CD4-positive, alpha-beta T cell treated with Interleukin-15 for 1 hour (primary cell): ENCODE measurements around the gene PRRX2.

Experiments
- DNase-seq: peaks from one replicate; pipeline ENCODE4 v3.0.0-alpha.2; 2020

The PRRX2 gene

DNA sequence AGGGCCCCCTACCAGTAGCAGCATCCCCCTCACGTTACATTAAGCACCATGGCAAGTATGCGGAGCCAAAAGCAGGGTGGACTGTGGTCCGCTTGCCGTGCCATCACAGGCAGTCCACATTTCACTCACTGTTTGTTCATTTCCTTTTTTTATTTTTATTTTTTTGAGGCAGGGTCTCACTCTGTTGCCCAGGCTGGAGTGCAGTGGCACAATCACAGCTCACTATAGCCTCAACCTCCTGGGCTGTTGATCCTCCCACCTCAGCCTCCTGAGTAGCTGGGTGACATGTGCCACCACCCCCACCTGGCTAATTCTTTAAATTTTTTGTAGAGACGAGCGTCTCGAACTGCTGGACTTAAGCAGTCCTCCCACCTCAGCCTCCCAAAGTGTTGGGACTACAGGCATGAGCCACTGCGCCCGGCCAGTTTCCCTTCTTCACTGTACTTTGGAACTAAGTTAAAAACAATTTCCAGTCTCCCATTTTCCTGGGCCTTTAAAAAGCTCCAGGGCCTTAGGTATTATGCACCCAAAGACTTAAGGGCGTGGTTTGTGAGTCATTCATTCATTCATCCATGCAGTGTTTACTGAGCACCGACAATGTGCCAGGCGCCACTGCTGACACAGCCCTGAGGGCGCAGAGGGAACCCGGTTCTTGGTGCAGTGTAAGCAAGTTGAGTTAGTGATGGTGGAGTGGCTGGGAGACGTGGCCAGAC is 19.9 kb downstream of the PRRX2 start:
- no peak for DNase-seq

DNA sequence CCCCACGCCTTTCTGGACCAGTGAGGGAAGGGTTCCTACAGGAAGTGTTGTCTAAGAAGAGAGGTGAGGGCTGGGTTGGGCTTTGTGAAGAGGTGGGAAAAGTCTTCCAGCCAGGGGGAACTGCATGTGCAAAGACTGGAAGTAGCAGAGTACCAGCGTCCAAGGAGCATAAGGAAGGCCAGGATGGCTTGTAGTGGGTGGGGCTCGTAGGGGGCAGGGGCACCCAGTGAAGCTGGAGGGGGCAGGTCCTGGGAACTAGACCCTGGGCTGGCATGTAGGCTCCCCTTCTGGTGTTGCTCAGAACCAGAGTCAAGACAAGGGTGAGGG is 20.4 kb downstream of the PRRX2 start:
- no peak for DNase-seq

DNA sequence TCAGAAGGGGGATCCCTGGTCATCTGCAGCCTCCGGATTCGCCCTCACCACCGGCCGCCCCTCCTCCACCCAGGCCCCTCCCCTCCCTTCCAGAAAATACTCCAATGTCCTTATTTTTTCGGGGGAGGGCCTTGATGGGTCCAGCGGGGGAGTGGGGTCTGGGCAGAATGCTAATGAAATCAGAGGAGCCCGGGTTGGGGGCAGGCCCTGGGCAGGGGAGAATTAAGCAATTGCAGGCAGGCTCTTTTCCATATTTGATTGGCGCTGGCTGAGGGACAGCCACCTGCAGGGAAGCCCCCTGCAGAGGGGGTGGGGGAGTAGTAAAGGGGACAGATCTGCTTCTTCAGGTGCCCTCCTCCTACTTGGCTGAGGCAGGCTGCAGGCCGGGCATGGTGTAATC is 21.3 kb downstream of the PRRX2 start:
- no peak for DNase-seq

DNA sequence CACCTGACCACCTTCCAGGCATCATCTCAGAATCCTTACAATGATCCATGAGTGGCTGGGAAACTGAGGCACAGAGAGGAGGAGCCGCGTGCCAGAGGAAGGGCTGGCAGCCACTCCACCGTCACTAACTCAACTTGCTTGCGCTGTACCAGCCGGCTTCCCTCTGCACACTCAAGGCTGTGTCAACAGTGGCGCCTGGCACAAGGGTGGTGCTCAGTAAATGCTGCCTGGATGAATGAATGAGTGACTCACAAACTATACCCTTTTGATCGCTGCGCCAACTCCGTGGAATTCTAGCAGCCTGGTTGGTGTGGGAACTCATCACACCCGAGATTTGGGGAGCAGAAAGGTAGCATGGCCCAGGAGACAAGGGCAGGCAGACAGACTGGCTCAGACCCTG is 21.9 kb downstream of the PRRX2 start:
- DNase-seq: no peak

DNA sequence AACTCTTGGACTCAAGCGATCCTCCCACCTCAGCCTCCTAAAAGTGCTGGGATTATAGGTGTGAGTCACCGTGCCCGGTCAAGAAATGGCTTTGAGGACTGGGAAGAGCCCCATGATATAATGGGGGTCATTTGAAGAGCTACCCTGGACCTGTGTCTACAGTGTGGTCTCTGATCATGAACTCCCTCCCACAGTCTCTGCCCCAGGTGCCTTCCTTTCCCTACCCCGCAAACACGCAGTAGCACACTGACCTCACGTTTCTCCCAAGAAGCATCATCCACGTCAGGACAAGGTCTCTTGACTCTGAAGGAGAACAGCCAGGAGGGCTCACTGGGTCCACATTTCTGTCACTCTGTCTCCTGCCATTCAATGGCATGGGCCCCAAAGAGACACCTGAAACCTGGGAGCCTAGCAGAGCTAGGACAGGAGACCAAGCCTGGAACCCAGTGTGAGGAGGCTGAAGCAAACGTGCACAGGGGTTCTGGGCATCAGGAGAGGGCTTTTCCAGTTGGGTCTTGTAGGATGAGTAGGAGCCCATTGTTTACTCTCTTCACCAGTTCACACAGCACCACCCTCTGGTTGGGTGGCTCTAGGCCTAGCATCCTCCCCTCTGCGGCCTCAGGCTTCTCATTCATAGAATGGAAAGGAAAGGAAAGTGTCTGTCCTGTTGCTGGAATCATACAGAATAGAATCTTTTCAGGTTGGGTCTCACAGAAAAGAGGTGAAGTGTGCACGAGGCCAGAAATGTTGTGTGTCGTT is 23.0 kb downstream of the PRRX2 start:
- DNase-seq: no peak

DNA sequence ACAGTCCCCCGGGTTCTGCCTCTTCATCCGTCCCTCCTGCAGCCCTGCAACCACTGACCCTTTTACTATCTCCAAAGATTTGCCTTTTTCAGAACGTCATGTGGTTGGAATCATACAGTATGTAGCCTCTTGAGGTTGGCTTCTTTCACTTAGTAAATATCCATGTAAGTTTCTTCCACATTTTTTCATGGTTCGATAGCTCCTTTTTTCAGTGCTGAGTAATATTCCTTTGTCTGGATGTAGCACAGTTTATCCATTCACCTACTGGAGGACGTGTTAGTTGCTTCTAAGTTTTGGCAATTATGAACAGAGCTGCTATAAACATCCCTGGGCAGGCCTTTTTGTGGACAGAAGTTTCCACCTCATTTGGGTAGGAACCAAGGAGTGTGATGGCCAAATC is 27.1 kb downstream of the PRRX2 start:
- no peak for DNase-seq

DNA sequence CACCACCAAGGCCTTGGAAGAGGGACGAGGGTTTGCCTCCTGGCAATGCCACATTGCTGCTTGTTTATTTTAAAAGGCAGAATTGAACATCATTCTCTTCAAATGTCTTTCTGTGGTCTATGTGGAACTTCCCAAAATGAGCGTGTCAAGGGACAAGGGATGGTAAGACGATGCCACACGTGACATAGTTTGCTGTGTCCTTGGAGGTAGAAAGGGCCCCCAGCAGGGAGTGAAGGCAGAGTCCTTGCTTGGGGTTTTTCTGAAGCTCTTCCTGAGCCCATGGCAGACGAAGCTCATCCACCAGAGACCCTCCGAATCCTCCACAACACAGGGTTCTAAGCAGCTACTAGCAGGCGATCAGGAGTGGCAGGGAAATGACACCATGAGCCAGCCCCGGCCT is 28.3 kb downstream of the PRRX2 start:
- no peak for DNase-seq

DNA sequence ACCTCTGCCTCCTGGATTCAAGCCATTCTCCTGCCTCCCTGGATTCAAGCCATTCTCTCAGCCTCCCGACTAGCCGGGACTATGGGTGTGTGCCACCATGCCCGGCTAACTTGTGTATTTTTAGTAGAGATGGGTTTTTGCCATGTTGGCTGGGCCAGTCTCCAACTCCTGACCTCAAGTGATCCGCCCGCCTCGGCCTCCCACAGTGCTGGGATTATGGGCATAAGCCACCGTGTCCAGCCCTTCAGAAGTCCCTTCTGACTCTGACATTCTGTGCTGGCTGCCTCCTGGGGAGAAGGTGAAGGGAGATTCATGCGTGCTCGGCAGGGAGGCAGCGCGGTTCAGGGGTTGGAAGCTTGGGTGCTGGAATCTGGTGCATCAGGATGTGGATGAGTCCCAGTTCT is 28.8 kb downstream of the PRRX2 start:
- DNase-seq: no peak

DNA sequence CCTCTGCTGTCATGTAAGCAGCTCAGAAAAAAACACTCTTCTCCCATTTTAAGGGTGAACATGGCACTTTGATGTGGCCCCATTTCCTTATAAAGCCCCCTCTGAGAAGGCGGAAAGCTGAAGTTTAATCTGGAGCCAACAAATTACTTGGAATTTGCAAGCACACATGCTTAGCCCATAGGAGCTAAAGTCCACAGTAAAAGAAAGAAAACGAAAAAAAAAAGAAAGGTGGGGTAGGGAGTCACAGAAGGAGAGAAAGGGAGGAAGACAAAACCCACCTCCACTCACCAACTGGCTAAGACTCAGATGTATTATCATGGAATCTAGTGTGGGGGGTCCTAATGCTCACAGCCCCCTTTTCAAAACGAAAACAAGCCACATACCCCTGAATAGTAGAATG is 30.4 kb downstream of the PRRX2 start:
- DNase-seq: no peak

DNA sequence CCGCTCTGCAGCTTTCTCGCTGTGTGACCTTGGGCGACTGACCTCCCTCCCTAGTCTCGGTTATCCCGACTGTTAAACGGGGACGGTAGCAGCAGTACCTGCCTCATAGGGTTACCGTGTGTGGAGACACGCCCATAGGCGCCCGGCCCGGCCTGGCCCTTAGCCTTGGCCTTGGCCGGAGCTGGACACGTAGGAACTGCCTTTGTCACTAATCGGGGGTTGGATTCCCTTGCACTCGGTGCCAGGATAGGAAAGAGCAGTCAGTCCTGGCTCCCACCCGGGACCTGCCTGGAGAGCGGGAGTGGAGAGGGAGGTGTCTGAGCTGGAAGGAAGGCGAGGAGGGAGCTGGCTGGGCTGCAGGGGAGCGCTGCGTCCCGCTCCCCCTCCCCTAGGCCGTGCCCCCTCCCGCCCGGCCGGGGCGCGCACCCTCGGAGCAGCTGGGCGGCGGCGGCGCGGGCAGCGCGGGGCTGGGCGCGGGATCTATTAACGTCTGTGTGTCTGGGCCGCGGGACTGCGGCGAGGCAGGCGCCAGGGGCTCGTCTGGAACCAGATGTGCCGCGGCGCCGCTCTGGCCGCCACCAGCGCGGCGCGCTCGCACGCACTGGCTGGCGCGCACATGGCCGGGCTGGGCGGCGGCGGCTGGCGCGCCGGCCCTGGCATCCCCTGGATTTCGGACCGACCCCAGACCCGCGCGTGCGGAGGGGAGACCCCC is 31.7 kb downstream of the PRRX2 start:
- no peak for DNase-seq

DNA sequence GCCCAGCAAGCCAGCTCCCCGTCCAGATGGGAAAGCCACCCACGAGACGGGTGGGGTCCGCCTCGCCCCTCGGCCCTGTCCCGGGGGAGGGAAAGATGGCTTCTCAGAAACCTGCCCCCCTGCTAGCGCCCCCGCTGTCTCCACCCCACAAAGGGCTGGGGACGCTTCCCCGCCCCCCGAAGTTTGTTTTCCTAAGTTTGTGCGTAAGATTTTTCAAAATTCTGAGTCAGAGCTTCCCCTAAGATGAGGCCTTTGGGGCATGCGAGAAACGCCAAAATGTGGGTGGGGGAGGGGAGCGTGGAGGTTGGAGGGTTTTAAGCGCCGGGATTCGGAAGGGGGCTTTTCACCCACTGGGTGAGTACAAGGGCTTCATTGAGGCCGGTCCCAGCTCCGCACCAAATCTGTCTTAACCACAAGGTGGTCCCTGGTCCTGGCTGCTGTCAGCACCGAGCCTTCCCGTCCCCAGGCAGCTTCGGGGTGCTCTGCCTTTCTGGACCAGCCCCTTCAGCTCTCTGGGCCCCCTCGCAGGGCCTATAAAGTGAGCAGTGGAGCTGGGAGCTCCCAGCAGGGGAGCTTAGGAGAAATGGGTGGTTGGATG is 32.3 kb downstream of the PRRX2 start:
- DNase-seq: no peak

DNA sequence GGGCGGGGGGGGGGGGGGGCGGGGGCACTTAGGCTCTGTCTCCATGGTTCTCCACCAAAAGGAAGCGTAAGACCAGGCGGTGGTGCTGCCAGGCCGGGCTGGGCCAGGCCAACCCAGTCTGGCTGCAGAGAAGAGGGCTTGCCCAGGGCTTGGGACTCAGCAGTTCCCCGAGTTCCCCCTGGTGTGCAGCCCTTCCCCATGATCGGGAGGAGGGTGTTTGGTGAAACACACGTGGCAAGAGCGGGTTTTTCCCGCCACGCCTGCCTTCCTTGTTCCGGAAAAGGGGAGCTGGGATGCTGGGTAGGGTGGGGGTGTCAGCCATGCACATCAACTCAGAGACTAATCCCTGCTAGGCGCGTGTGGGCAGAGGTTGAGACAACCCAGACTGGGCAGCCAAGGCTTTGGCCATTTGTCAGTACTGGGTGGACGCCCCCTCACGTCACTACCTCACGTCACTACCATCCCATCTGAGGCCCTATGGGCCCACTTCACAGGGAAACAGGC is 32.9 kb downstream of the PRRX2 start:
- no peak for DNase-seq

DNA sequence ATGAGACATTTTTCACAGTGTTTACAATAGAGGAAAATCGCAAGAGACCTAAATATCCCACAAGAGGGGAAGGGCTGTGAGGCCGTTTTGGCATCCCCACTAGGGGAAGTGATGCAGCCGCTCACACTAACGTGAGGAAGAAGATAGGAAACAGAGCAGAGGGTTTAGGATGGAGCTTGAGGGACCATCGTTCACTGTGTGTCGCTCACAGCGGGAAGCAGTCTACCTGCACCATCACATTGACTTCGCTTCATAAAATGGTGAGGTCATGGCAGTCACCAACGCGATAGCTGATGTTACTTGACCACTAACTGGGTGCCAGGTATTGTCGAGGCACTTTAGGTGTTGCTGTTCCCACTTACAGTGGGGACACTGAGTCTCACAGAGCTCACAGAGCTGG is 35.6 kb downstream of the PRRX2 start:
- no peak for DNase-seq

DNA sequence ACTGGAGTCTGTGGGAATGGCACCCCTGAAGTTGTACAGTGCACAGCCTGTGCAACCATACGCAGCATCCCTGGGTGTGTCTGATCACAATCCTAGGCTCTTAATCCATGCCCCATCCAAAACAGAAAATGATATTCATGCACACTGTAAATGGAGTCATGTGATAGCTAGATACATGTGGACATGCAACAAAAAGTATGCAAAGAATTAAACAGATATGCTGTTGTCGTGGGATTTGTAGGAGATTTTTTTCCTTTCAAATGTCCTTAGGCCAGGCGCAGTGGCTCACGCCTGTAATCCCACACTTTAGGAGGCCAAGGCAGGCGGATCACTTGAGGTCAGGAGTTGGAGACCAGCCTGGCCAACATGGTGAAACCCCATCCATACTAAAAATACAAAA is 36.1 kb downstream of the PRRX2 start:
- no peak for DNase-seq

DNA sequence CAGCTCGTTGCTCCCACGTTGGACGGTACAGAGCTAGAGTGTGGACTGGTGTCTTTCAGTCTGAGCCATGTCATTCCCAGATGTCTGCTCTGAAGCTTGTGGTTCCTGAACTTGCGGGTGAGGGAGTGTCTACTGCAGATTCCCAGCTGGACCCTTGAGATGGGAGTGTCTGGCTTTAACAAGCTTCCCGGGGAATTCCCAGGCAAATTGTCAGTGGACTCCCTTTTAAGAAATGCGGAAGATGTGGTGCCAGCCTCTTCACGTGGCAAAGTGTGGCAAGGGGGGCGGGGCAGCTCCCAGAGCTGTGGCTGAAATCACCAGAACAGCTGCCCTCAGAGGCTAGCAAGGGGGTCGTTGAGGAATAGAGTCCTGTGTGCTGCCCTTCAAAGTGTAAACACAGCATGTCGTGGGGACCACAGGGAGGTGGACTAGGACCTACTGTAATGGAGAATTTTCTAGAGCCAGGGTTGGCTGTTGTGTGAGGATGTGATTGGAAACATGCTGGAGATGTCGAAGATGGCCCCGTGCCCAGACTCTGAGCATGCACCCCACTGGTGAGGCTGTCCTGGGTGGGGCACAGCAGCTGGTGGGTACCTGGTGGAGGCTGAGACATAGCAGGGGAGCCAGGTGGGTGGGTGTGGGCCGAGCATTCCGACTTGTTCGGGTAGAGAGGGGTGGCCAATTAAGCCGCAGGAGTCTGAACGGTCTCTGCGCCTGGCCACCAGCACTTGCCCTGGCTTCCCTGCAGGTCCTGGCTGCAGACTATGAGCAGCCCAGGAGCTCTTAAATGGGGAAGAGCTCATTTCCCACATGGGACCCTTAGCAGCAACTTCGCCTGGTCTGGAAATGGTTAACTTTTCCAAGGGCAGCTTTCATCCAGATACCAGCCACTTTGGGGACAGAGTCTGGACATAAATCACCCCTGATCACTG is 37.4 kb downstream of the PRRX2 start:
- no peak for DNase-seq

DNA sequence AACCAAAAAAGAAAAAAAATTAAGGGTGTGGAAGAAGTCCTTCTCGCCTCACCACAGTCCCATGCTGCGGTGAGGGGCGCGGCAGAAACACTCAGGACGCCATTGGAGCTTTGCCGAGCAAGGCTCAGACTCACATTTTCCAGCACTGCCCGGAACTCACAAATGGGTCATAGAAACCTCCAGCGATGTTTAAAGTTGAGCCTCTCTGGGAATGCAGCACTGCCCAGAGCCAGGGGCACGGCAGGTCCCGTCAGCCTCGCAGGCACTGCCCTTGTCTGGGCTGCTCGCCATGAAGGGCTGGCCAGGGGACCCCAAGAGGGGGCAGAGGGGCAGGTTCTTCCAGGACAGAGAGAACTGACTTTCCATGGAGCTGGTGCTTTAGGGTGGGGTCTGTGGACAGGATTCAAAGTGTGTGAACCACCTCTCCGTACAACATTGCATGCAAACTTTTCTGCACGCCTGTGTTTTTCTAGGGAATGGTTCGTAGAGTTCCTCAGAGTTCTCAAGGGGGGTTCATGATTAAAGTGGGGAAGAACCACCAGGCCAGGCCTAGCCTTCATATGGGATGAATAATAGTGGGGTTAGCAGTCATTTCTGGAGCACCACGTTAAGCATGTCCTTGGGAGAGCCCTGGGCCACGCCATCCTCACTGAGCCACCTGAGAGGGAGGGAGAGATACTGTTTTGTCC is 38.4 kb downstream of the PRRX2 start:
- DNase-seq: no peak

DNA sequence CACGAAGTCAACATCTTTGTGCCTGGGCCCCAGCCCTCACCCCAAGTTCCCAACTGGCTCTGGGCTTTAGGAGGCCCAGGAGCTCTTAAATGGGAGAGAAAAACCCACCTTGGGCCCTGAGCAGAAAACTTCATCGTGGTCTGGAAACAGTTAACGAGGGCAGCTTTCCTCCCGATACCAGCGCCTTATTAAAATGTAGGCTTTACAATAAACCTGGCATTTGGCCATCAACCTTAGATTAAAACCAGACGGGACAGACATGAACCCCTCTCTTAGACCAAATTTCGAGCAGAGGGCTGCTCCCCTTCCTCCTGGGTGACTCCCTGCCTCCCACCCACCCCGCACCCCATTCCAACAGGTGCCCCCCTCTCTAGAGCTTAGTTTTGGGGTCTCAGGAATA is 39.4 kb downstream of the PRRX2 start:
- no peak for DNase-seq

DNA sequence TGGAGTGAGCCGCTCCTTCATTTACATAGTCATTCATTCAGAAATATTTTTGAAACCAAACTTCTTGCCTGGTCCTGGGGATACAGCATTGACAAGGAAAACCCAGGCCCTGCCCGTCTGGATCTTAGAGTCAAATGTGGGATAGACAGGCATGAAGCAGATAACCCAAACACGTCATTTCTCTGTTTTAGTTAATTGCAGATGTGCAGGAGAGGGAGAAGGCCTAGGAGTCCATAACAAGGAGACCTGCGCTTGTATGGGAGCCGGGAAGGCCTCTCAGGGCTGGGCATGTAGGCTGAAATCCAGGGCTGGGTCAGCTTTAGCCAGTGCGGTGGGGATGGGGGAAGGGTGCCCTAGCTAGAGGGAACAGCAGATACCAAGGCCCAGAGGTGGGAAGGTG is 43.3 kb downstream of the PRRX2 start:
- DNase-seq: no peak

DNA sequence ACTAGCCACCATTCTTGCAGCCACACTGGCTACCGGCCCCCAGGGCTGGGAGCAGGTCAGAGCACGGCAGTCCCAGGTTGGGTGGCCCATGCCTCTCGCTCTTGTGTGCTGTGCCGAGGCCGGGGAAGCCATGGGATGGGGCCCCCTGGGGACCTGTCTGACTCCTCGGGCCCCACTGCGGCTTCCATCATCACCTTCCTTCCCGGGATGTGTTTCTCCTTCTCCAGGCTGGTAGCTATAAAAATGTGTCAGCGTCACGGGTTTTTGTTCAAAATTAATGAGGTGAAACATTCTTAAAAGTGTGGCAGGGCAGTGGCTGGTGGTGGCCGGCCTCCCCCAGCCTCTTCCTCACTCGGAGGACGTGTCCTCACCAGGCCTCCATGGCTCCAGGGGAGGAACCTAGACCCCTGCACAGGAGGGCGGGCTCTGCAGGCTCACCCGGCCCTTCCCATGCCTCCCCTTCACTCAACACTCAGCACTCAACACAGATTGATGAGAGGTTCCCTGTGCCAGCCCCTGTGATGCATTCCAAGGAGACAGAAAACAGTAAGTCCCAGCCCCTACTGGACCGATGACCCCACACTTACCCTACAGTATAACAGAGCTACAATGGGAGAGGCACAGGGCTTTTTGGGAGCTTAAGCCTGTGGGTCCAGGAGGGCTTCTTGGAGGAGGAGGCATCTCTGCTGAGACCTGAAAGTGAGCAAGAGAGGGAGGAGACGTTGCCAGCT is 44.2 kb downstream of the PRRX2 start:
- DNase-seq: no peak

DNA sequence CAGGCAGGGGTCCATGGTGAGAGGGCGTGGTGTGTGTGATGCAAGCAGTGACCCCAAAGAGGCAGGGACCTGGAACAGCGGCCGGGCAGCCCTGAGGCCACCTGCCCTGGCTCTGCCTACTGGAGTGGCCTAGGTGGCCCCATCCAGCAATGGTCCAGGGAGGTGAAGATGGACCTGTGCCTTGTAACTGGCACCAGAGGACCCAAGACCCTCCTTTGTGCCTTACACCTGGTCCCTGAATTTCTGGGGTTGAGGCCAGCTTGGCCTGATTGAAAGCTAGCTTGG is 44.7 kb downstream of the PRRX2 start:
- DNase-seq: no peak

DNA sequence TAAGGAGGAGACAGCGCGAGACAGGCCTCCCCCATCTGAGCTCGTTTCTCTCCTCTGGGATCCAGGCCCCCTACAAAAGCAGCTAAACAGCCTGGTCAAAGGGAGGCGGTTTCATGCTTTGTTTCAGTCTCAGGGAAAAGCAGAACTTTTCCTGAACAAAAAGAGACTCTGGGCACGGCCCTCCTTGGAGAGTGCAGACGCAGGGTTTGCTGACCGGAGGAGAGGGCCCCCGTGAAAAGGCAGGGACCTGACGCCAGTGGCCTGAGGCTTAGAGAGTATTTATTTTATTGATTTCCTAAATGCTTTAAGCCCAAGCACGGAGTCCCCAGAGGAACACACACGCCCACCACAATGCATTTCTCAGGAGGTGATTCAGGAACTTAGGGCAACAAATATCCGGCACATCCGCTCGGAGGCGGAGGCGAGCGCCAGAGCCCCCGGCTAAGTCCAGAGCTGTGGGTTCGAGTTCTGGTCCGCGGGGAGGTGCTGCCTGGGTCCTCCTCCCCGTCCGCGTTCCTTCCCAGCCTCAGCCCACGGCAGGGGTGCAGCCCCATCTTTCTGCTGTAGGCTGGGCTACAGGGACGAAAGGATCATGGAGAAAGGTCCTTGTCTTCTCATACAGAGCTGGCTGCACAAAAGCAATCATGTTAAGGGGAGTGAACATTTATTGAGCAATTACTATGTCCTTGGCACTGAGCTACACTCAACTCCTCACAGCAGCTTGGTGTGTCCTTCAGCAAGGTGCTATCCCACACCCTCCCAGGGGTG is 47.4 kb downstream of the PRRX2 start:
- DNase-seq: no peak
